ENCODE measurements around the gene NEU1.
"Not testable (repeated sequence)": the region's sequence is repeated elsewhere in the genome, so short reads cannot be mapped to it uniquely, and the experiment has no call there.

Gene NEU1

GRCh38 chr6:31862344-31863235, at the start of gene NEU1:
TSS of gene NEU1 (minus strand) at chr6:31862821. CDS start at chr6:31862776, 45 bp downstream.
- DNase-seq: peak; percentile 96
- H3K9me3 Mint-ChIP-seq: no peaks in the 10 kb centered on the region
- peaks cover 36% of the 10 kb centered on the region for H3K36me3 Mint-ChIP-seq (ENCODE audit: low read depth)
- peaks cover 28% of the 10 kb centered on the region for H3K4me1 Mint-ChIP-seq (ENCODE audit: low read depth)
- H3K27me3 Mint-ChIP-seq: no peaks in the 10 kb centered on the region
- peak within 1 kb of the TSS; percentile 95 for H3K4me3 Mint-ChIP-seq
- H3K27ac Mint-ChIP-seq: peak within 1 kb of the TSS; percentile 94

GRCh38 chr6:31911826-31912585, 49.4 kb upstream of the NEU1 start:
- Mint-ChIP-seq H3K27me3 (peaks cover 20% of the 10 kb centered on the region), H3K36me3 (ENCODE audit: low read depth) (no peaks in the 10 kb centered on the region), H3K9me3 (no peaks in the 10 kb centered on the region), H3K4me3 (no peak overlapping the region), H3K4me1 (ENCODE audit: low read depth) (peaks cover 29% of the 10 kb centered on the region), H3K27ac (no peak overlapping the region)
- DNase-seq: no peak

GRCh38 chr6:31909298-31909697, 46.7 kb upstream of the NEU1 start:
- not testable (repeated sequence) for H3K27ac Mint-ChIP-seq; DNase-seq; H3K36me3 Mint-ChIP-seq (ENCODE audit: low read depth); H3K9me3 Mint-ChIP-seq; H3K4me3 Mint-ChIP-seq
- Mint-ChIP-seq H3K27me3 (peaks cover 15% of the 10 kb centered on the region), H3K4me1 (ENCODE audit: low read depth) (peaks cover 29% of the 10 kb centered on the region)

- DNase-seq: no peak
- Mint-ChIP-seq H3K27me3 (peaks cover 15% of the 10 kb centered on the region), H3K4me1 (ENCODE audit: low read depth) (peaks cover 29% of the 10 kb centered on the region), H3K36me3 (ENCODE audit: low read depth) (no peaks in the 10 kb centered on the region), H3K4me3 (no peak overlapping the region), H3K9me3 (no peaks in the 10 kb centered on the region), H3K27ac (no peak overlapping the region)
Measured at GRCh38 chr6:31908791-31909190, 46.2 kb upstream of the NEU1 start.

GRCh38 chr6:31908255-31908654, 45.6 kb upstream of the NEU1 start:
- H3K4me3 Mint-ChIP-seq; H3K27ac Mint-ChIP-seq; DNase-seq; H3K9me3 Mint-ChIP-seq; H3K36me3 Mint-ChIP-seq (ENCODE audit: low read depth): not testable (repeated sequence)
- H3K27me3 Mint-ChIP-seq: peaks cover 15% of the 10 kb centered on the region
- H3K4me1 Mint-ChIP-seq (ENCODE audit: low read depth): peaks cover 29% of the 10 kb centered on the region

GRCh38 chr6:31907158-31907813, 44.7 kb upstream of the NEU1 start:
- DNase-seq: no peak
- H3K9me3 Mint-ChIP-seq: no peaks in the 10 kb centered on the region
- no peak overlapping the region for H3K4me3 Mint-ChIP-seq
- H3K27ac Mint-ChIP-seq: no peak overlapping the region
- H3K36me3 Mint-ChIP-seq (ENCODE audit: low read depth): no peaks in the 10 kb centered on the region
- H3K27me3 Mint-ChIP-seq: peaks cover 13% of the 10 kb centered on the region
- peaks cover 36% of the 10 kb centered on the region for H3K4me1 Mint-ChIP-seq (ENCODE audit: low read depth)

- H3K27me3 Mint-ChIP-seq; H3K9me3 Mint-ChIP-seq; H3K27ac Mint-ChIP-seq; H3K36me3 Mint-ChIP-seq (ENCODE audit: low read depth); H3K4me3 Mint-ChIP-seq; DNase-seq: not testable (repeated sequence)
- H3K4me1 Mint-ChIP-seq (ENCODE audit: low read depth): peaks cover 32% of the 10 kb centered on the region
Measured at GRCh38 chr6:31906727-31907126, 44.1 kb upstream of the NEU1 start.

- Mint-ChIP-seq H3K4me3 (no peak overlapping the region), H3K27ac (no peak overlapping the region), H3K27me3 (peaks cover 9% of the 10 kb centered on the region), H3K9me3 (no peaks in the 10 kb centered on the region), H3K4me1 (ENCODE audit: low read depth) (peaks cover 31% of the 10 kb centered on the region), H3K36me3 (ENCODE audit: low read depth) (no peaks in the 10 kb centered on the region)
- DNase-seq: no peak
Measured at GRCh38 chr6:31906122-31906521, 43.5 kb upstream of the NEU1 start.

- H3K27me3 Mint-ChIP-seq: peaks cover 9% of the 10 kb centered on the region
- H3K9me3 Mint-ChIP-seq: no peaks in the 10 kb centered on the region
- H3K4me3 Mint-ChIP-seq: no peak overlapping the region
Measured at GRCh38 chr6:31905041-31905440, 42.4 kb upstream of the NEU1 start.

GRCh38 chr6:31903957-31904356, 41.3 kb upstream of the NEU1 start:
- Mint-ChIP-seq H3K27ac (no peak overlapping the region), H3K4me1 (ENCODE audit: low read depth) (peaks cover 33% of the 10 kb centered on the region), H3K4me3 (no peak overlapping the region), H3K9me3 (no peaks in the 10 kb centered on the region), H3K36me3 (ENCODE audit: low read depth) (peaks cover 9% of the 10 kb centered on the region), H3K27me3 (peaks cover 9% of the 10 kb centered on the region)
- no peak for DNase-seq

More at GRCh38 chr6:31905041-31905440, 42.4 kb upstream of the NEU1 start:
- Mint-ChIP-seq H3K27ac (no peak overlapping the region), H3K4me1 (ENCODE audit: low read depth) (peaks cover 31% of the 10 kb centered on the region), H3K36me3 (ENCODE audit: low read depth) (peaks cover 2% of the 10 kb centered on the region)
- DNase-seq: no peak

- peaks cover 30% of the 10 kb centered on the region for H3K4me1 Mint-ChIP-seq (ENCODE audit: low read depth)
- peak within 1 kb of the TSS; percentile 80 for H3K4me3 Mint-ChIP-seq
- peak within 1 kb of the TSS; percentile 91 for H3K27ac Mint-ChIP-seq
- H3K9me3 Mint-ChIP-seq: no peaks in the 10 kb centered on the region
- peak; percentile 92 for DNase-seq
- peaks cover 6% of the 10 kb centered on the region for H3K27me3 Mint-ChIP-seq
- peaks cover 21% of the 10 kb centered on the region for H3K36me3 Mint-ChIP-seq (ENCODE audit: low read depth)
Measured at GRCh38 chr6:31901953-31902643, 39.5 kb upstream of the NEU1 start, which contains the start of gene ZBTB12. TSS of gene ZBTB12 (minus strand) at chr6:31902086. CDS start at chr6:31901305, 781 bp downstream.

- Mint-ChIP-seq H3K27ac (peak overlapping the region; percentile 73), H3K36me3 (ENCODE audit: low read depth) (peaks cover 23% of the 10 kb centered on the region), H3K27me3 (peaks cover 5% of the 10 kb centered on the region), H3K4me1 (ENCODE audit: low read depth) (peaks cover 32% of the 10 kb centered on the region), H3K4me3 (peak overlapping the region; percentile 80), H3K9me3 (no peaks in the 10 kb centered on the region)
- DNase-seq: peak; percentile 81
Measured at GRCh38 chr6:31901415-31901952, 38.9 kb upstream of the NEU1 start.

GRCh38 chr6:31900917-31901414, 38.3 kb upstream of the NEU1 start:
- H3K4me3 Mint-ChIP-seq: peak overlapping the region; percentile 80
- H3K4me1 Mint-ChIP-seq (ENCODE audit: low read depth): peaks cover 37% of the 10 kb centered on the region
- H3K27me3 Mint-ChIP-seq: no peaks in the 10 kb centered on the region
- peaks cover 27% of the 10 kb centered on the region for H3K36me3 Mint-ChIP-seq (ENCODE audit: low read depth)
- DNase-seq: no peak
- H3K9me3 Mint-ChIP-seq: no peaks in the 10 kb centered on the region
- peak overlapping the region; percentile 44 for H3K27ac Mint-ChIP-seq
